H1 (cell line): Measurements from ENCODE around the gene SPATA25. TPM values are rescaled to one million over a fixed set of nuclear protein-coding genes. Genes with fewer than 3 reads are reported as not detected.

ENCODE experiments used
- CTCF ChIA-PET: fragments of 300-600 bp; sonication (Branson Sonifier 250); formaldehyde crosslinking; loops from one replicate; lab custom pipeline; 2021; ENCODE audit not compliant: partially characterized antibody; lab: Charles Lee
- POLR2A ChIA-PET: fragments of 300-600 bp; sonication (Branson Sonifier 250); formaldehyde crosslinking; loops from one replicate; lab custom pipeline; 2021; ENCODE audit warnings: inconsistent platforms; ENCODE audit not compliant: partially characterized antibody; lab: Charles Lee
- DNase-seq, 2 experiments: peaks; one replicate each; pipeline versions ENCODE4 v3.0.0 to v3.0.0-alpha.2; 2010 to 2022; ENCODE audit warnings: low spot score in 2 of 2, low read depth in 1 of 2, mixed read lengths in 1 of 2
- FAIRE-seq: peaks from 2 replicates; lab custom pipeline; 2011; peaks lifted over from hg19 to GRCh38; lab: Jason Lieb, UNC
- H2AFZ ChIP-seq: 2 replicates; pipeline ENCODE4 v1.8.1; 2012; ENCODE audit warnings: low read length, inconsistent platforms
- H2AK5ac ChIP-seq: 2 replicates; pipeline ENCODE4 v1.6.1; 2013; ENCODE audit warnings: low read depth, low read length
- H2BK120ac ChIP-seq: replicated peaks from 2 replicates; pipeline ENCODE3; 2013; ENCODE audit warnings: low read depth, low read length, inconsistent platforms
- H2BK12ac ChIP-seq: 2 replicates; pipeline ENCODE4 v1.6.1; 2013; ENCODE audit warnings: low read depth, low read length
- H2BK15ac ChIP-seq: 2 replicates; pipeline ENCODE4 v1.6.1; 2013; ENCODE audit warnings: low read length
- H2BK20ac ChIP-seq: 2 replicates; pipeline ENCODE4 v1.6.1; 2013; ENCODE audit warnings: low read length
- H2BK5ac ChIP-seq: 2 replicates; pipeline ENCODE4 v1.6.1; 2013; ENCODE audit warnings: low read depth, low read length
- H3K14ac ChIP-seq: 2 replicates; pipeline ENCODE4 v1.6.1; 2013; ENCODE audit warnings: inconsistent platforms; ENCODE audit not compliant: insufficient read length
- H3K18ac ChIP-seq: 2 replicates; pipeline ENCODE4 v1.6.1; 2013; ENCODE audit warnings: low read length; ENCODE audit errors: extremely low read depth
- H3K23ac ChIP-seq: 2 replicates; pipeline ENCODE4 v1.6.1; 2013; ENCODE audit warnings: inconsistent platforms; ENCODE audit not compliant: insufficient read length
- H3K23me2 ChIP-seq: 2 replicates; pipeline ENCODE4 v1.6.1; 2013; ENCODE audit warnings: low read depth, low read length
- H3K27ac ChIP-seq: 2 replicates; pipeline ENCODE4 v1.6.1; 2011; ENCODE audit warnings: low read depth, low read length, inconsistent platforms
- H3K27me3 ChIP-seq, 4 experiments: replicated peaks in 1 of 4; 1 replicate in 1 of 4; 2 replicates in 3 of 4; pipeline versions ENCODE4 v1.6.1 to v1.8.1; 2011 to 2013; ENCODE audit warnings: low read length in 3 of 4, mild to moderate bottlenecking in 3 of 4, inconsistent platforms in 2 of 4, mixed read lengths in 2 of 4, moderate library complexity in 1 of 4; ENCODE audit not compliant: control insufficient read depth in 3 of 4, insufficient read depth in 3 of 4; ENCODE audit errors: extremely low read depth in 1 of 4
- H3K36me3 ChIP-seq, 4 experiments: 2 replicates each; pipeline versions ENCODE4 v1.6.1 to v1.8.1; 2011 to 2013; ENCODE audit warnings: mild to moderate bottlenecking in 4 of 4, low read length in 3 of 4, moderate library complexity in 2 of 4, control low read depth in 1 of 4, inconsistent platforms in 1 of 4; ENCODE audit not compliant: insufficient read depth in 4 of 4, control insufficient read depth in 2 of 4
- H3K4ac ChIP-seq: replicated peaks from 2 replicates; pipeline ENCODE3; 2013; ENCODE audit warnings: low read length, low read depth, mixed read lengths, inconsistent platforms; ENCODE audit not compliant: insufficient read length
- H3K4me1 ChIP-seq, 4 experiments: replicated peaks in 1 of 4; 1 replicate in 1 of 4; 2 replicates in 3 of 4; pipeline versions ENCODE4 v1.6.1 to v1.8.1; 2011 to 2013; ENCODE audit warnings: low read length in 3 of 4, inconsistent platforms in 2 of 4, mixed read lengths in 1 of 4; ENCODE audit not compliant: insufficient read depth in 4 of 4, control insufficient read depth in 3 of 4
- H3K4me2 ChIP-seq, 2 experiments: 2 replicates each; pipeline versions ENCODE4 v1.6.1 to v1.8.1; 2011 to 2013; ENCODE audit warnings: low read depth in 2 of 2, low read length in 2 of 2, control low read depth in 1 of 2, inconsistent platforms in 1 of 2, mild to moderate bottlenecking in 1 of 2; ENCODE audit not compliant: insufficient read depth in 1 of 2
- H3K4me3 ChIP-seq, 4 experiments: fragments of 200-600, 300-600 bp in 1 of 4; sonication (generic), shearing (Covaris generic), sonication (Bioruptor Twin) in 1 of 4; 2 replicates each; pipeline versions ENCODE4 v1.5.1 to v1.8.1; 2011 to 2016; ENCODE audit warnings: low read length in 4 of 4, low read depth in 3 of 4, control low read depth in 2 of 4, inconsistent platforms in 2 of 4, mild to moderate bottlenecking in 2 of 4, mixed read lengths in 1 of 4, moderate library complexity in 1 of 4; ENCODE audit not compliant: insufficient read depth in 2 of 4; ENCODE audit errors: extremely low read depth in 1 of 4
- H3K56ac ChIP-seq: replicated peaks from 2 replicates; pipeline ENCODE3; 2013; ENCODE audit warnings: low read depth, mild to moderate bottlenecking, mixed read lengths, low read length, inconsistent platforms; ENCODE audit not compliant: insufficient read length
- H3K79me1 ChIP-seq: 2 replicates; pipeline ENCODE4 v1.6.1; 2013; ENCODE audit warnings: low read depth, low read length, control low read depth
- H3K79me2 ChIP-seq, 2 experiments: 2 replicates each; pipeline versions ENCODE4 v1.6.1 to v1.8.1; 2012 to 2013; ENCODE audit warnings: low read length in 2 of 2, mild to moderate bottlenecking in 2 of 2, inconsistent platforms in 1 of 2; ENCODE audit not compliant: insufficient read depth in 2 of 2, control insufficient read depth in 1 of 2
- H3K9ac ChIP-seq, 4 experiments: replicated peaks in 1 of 4; 1 replicate in 1 of 4; 2 replicates in 3 of 4; pipeline versions ENCODE4 v1.6.1 to v1.8.1; 2011 to 2013; ENCODE audit warnings: low read depth in 3 of 4, low read length in 3 of 4, control low read depth in 2 of 4, mild to moderate bottlenecking in 2 of 4, moderate library complexity in 2 of 4, inconsistent platforms in 1 of 4; ENCODE audit errors: extremely low read depth in 1 of 4
- H3K9me3 ChIP-seq, 2 experiments: 2 replicates each; pipeline versions ENCODE4 v1.6.1 to v1.8.1; 2012 to 2013; ENCODE audit warnings: mild to moderate bottlenecking in 2 of 2, moderate library complexity in 2 of 2, control low read depth in 1 of 2, inconsistent platforms in 1 of 2, low read depth in 1 of 2, low read length in 1 of 2, mixed read lengths in 1 of 2; ENCODE audit not compliant: insufficient read depth in 2 of 2
- H4K20me1 ChIP-seq, 2 experiments: replicated peaks in 1 of 2; 2 replicates each; pipeline versions ENCODE3 to v1.8.1; 2011 to 2013; ENCODE audit warnings: inconsistent platforms in 2 of 2, low read length in 2 of 2, mild to moderate bottlenecking in 1 of 2; ENCODE audit not compliant: insufficient read depth in 2 of 2, control insufficient read depth in 1 of 2
- H4K5ac ChIP-seq: 2 replicates; pipeline ENCODE4 v1.6.1; 2013; ENCODE audit warnings: low read length, low read depth, mixed read lengths, inconsistent platforms; ENCODE audit not compliant: insufficient read length
- H4K8ac ChIP-seq: 2 replicates; pipeline ENCODE4 v1.8.0; 2013; ENCODE audit warnings: mild to moderate bottlenecking, moderate library complexity, low read length, inconsistent platforms; ENCODE audit not compliant: insufficient read depth; ENCODE audit errors: extremely low read depth
- H4K91ac ChIP-seq: replicated peaks from 2 replicates; pipeline ENCODE3; 2013; ENCODE audit warnings: low read length, mixed read lengths, inconsistent platforms; ENCODE audit not compliant: insufficient read length
- BCL11A ChIP-seq, 2 experiments: IDR thresholded peaks; one replicate each; pipeline ENCODE4 v1.6.1; 2011; ENCODE audit warnings: low read depth in 2 of 2, low read length in 2 of 2, mild to moderate bottlenecking in 2 of 2
- BRCA1 ChIP-seq: IDR thresholded peaks from 2 replicates; pipeline ENCODE4 v1.6.1; 2012; ENCODE audit warnings: low read depth, low read length, improper control_type of control experiment
- CBX5 ChIP-seq: fragments of 300-800, 300-1000 bp; sonication (generic); IDR thresholded peaks from 2 replicates; pipeline ENCODE4 v1.7.1; 2016; ENCODE audit warnings: antibody characterized with exemption, low read length, low read depth
- CTBP2 ChIP-seq: IDR thresholded peaks from 2 replicates; pipeline ENCODE4 v1.7.0; 2011; ENCODE audit warnings: borderline replicate concordance, mild to moderate bottlenecking, moderate library complexity, mixed read lengths, low read length; ENCODE audit not compliant: insufficient read depth, insufficient read length
- EZH2 ChIP-seq: fragments of 200-600 bp; sonication (generic); IDR thresholded peaks from 2 replicates; pipeline ENCODE4 v1.7.1; 2012; ENCODE audit warnings: low read depth, mild to moderate bottlenecking, moderate library complexity, low read length, inconsistent platforms; ENCODE audit not compliant: severe bottlenecking
- GTF2F1 ChIP-seq: IDR thresholded peaks from 2 replicates; pipeline ENCODE4 v1.6.1; 2012; ENCODE audit warnings: low read depth, low read length, improper control_type of control experiment, borderline replicate concordance
- HDAC6 ChIP-seq: IDR thresholded peaks from one replicate; pipeline ENCODE4 v1.7.1; 2012; ENCODE audit warnings: low read depth, mild to moderate bottlenecking, inconsistent platforms, low read length, moderate library complexity
- KDM5A ChIP-seq: fragments of 200-600 bp; IDR thresholded peaks from 2 replicates; pipeline ENCODE4 v1.7.1; 2012; ENCODE audit warnings: mild to moderate bottlenecking, low read length, inconsistent platforms, mixed read lengths
- MAFK ChIP-seq: IDR thresholded peaks from 2 replicates; pipeline ENCODE4 v1.6.1; 2012; ENCODE audit warnings: low read depth, mild to moderate bottlenecking, improper control_type of control experiment, low read length
- NRF1 ChIP-seq: IDR thresholded peaks from 2 replicates; pipeline ENCODE4 v1.6.1; 2011; ENCODE audit warnings: mild to moderate bottlenecking, low read depth, low read length, improper control_type of control experiment
- PHF8 ChIP-seq: fragments of 200-600 bp; sonication (generic); conservative IDR thresholded peaks from 2 replicates; pipeline ENCODE4 v1.7.1; 2012; ENCODE audit warnings: low read depth, mild to moderate bottlenecking, inconsistent platforms, low read length, moderate library complexity
- SAP30 ChIP-seq: fragments of 300-600 bp; sonication (generic); IDR thresholded peaks from 2 replicates; pipeline ENCODE4 v1.7.1; 2012; ENCODE audit warnings: low read length, moderate library complexity, mild to moderate bottlenecking, inconsistent platforms; ENCODE audit not compliant: insufficient read depth, insufficient replicate concordance
- WGBS, 2 experiments: shearing (Covaris generic) in 1 of 2; methylation state at CpG; one replicate each; pipeline versions ENCODE4 v1.1.6 to v1.1.7; 2013 to 2015; ENCODE audit warnings: low lambda C conversion rate in 2 of 2, mixed read lengths in 2 of 2, inconsistent platforms in 1 of 2, low coverage in 1 of 2, missing lambda C conversion rate in 1 of 2; ENCODE audit not compliant: insufficient replicate concordance in 2 of 2, insufficient coverage in 1 of 2, insufficient read length in 1 of 2; ENCODE audit errors: extremely low coverage in 1 of 2, missing lambda C conversion rate in 1 of 2; 5-methylcytosine and 5-hydroxymethylcytosine counted together
- polyA plus RNA-seq, 7 experiments: library from polyadenylated mRNA; depleted of rRNA in 3 of 7; stranded (reverse) in 5 of 7; unstranded in 2 of 7; fragments of >200 nt in 5 of 7; fragments of 200-250 nt in 2 of 7; gene quantifications; 1 replicate in 5 of 7; 2 replicates in 1 of 7; 4 replicates in 1 of 7; pipeline versions ENCODE4 v1.2.1 to v1.2.3, GENCODE V29; 2011 to 2013; ENCODE audit warnings: missing spikeins in 2 of 7, mixed read lengths in 2 of 7
- total RNA-seq: library from RNA; stranded (reverse); fragmentation: NEBNext Ultra II Directional; extraction: Animal tissue kit (Norgen Biotek cat#: 25700); gene quantifications from 2 replicates; pipeline ENCODE4 v1.2.1, GENCODE V29; 2021

The SPATA25 gene
- total and polyA plus RNA-seq, 2 of the 8 experiments (the other 6 are each of a cell fraction or from before 2014, with no cell fraction given): 2.0 to 3.0 TPM

DNA sequence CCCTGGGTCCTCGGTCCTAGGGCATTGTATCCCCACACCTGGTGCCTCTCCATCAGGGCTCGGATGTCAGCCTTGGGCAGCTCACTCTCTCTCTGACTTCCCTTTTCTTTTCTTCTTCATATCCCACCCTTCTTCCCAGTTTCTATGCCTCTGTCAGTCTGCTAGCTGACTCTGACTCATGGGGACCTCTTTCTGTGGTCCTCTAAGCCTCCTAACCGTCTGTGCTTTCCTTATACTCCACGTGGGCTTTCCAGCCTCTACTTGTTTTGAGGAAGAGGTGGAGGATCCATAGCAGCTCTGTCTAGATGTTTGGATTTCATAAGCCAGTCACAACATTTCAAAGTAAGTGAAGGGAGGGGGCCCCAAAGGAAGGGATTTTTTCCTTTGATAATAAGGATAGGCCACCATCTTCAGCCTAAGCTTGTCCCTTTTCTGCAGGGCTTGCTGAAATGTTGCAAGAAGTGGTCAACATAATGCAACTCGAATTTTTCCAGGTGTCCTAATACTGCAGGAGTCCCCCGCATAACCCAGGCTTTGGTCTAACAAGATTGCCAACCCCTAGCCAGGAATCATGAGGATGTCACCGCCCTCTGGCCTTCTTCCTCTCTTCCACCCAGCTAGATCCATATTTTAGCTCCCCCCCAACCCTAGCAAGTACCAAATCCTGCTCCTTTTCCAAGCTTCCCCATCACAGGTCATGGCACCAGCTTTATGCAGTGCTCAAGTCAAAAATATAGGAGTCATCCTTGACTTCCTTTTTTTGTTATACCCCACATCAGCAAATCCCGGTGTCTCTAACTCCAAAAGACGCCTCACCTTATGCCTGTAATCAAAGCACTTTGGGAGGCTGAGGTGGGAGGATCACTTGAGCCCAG is 33.3 kb upstream of the SPATA25 start:
- Histone ChIP-seq H3K27me3 (no peaks in the 10 kb centered on the region), H3K4me1 (peaks cover 0 to 3% (median 2%) of the 10 kb centered on the region in 4 experiments; a peak in 3 of 7 replicates), H2BK120ac (no peak overlapping the region), H3K23ac (no peak overlapping the region), H3K18ac (no peak overlapping the region), H3K79me2 (no peaks in the 10 kb centered on the region), H4K91ac (no peak overlapping the region), H2BK5ac (no peak overlapping the region), H3K9me3 (no peaks in the 10 kb centered on the region), H3K14ac (no peak overlapping the region), H3K23me2 (no peaks in the 10 kb centered on the region), H2BK15ac (no peak overlapping the region), H3K4ac (peak overlapping the region; percentile 8), H2AFZ (no peak overlapping the region), H4K5ac (no peak overlapping the region), H2BK12ac (no peak overlapping the region), H2AK5ac (no peak overlapping the region), H3K79me1 (no peaks in the 10 kb centered on the region), H3K4me3 (no peak overlapping the region), H3K9ac (no peak overlapping the region), H3K27ac (no peak overlapping the region), H4K8ac (no peak overlapping the region), H3K4me2 (no peak overlapping the region), H3K56ac (no peak overlapping the region), H4K20me1 (no peaks in the 10 kb centered on the region), H3K36me3 (no peaks in the 10 kb centered on the region), H2BK20ac (no peak overlapping the region)
- ChIA-PET CTCF (interaction anchor here (0.7 to 1.5 kb wide), 3 partner anchors 7 to 15 kb away, joined by 4 to 5 read pairs (median 4); no protein-coding TSS in a partner anchor), POLR2A (interaction anchor here (0.8 to 11.8 kb wide), 7 partner anchors 9 to 40 kb away, joined by 3 to 165 read pairs (median 4); partner anchors contain the start of genes CTSA, NEURL2, PCIF1 and PLTP)
- no peak for FAIRE-seq
- WGBS, 2 experiments: 84% methylated on average over 9 of the region's 9 CpGs; no CpG with 5 or more reads in 1 of the 2 experiments
- no peak for DNase-seq
- TF ChIP-seq SAP30 (no peak), NRF1 (no peak), KDM5A (no peak), PHF8 (no peak), BRCA1 (no peak), BCL11A (IDR thresholded peaks at IDR 0.05; ENCODE audit: low read depth in 2 of 2, low read length in 2 of 2) (no peak), HDAC6 (no peak), CTBP2 (no peak), GTF2F1 (no peak), CBX5 (no peak), MAFK (no peak), EZH2 (no peak)
